Spinal cord (tissue), 10 donors: Measurements from ENCODE around the gene SLC38A9. TPM values are rescaled to one million over a fixed set of nuclear protein-coding genes. Genes with fewer than 3 reads are reported as not detected.

Source experiments
- DNase-seq, 6 donors: peaks; one replicate each; pipeline versions ENCODE4 v3.0.0 to v3.0.0-alpha.2; 2013 to 2015; ENCODE audit warnings: low spot score in 6 of 6, low read depth in 4 of 6
- H3K27ac ChIP-seq: one replicate; pipeline ENCODE4 v1.5.1; 2013; ENCODE audit warnings: low read depth, low read length, control low read depth
- H3K27me3 ChIP-seq: one replicate; pipeline ENCODE4 v1.6.1; 2013; ENCODE audit warnings: low read length; ENCODE audit not compliant: control insufficient read depth, insufficient read depth
- H3K36me3 ChIP-seq: one replicate; pipeline ENCODE4 v1.6.1; 2013; ENCODE audit warnings: low read length; ENCODE audit not compliant: control insufficient read depth, insufficient read depth
- H3K4me1 ChIP-seq: one replicate; pipeline ENCODE4 v1.6.1; 2013; ENCODE audit warnings: low read length; ENCODE audit not compliant: control insufficient read depth, insufficient read depth
- H3K4me3 ChIP-seq: one replicate; pipeline ENCODE4 v1.5.1; 2013; ENCODE audit warnings: low read depth, low read length, control low read depth
- H3K9me3 ChIP-seq: one replicate; pipeline ENCODE4 v1.6.1; 2013; ENCODE audit warnings: low read length; ENCODE audit not compliant: control insufficient read depth, insufficient read depth
- WGBS: methylation state at CpG from one replicate; pipeline ENCODE4 v1.1.5; 2013; ENCODE audit warnings: missing lambda C conversion rate; ENCODE audit not compliant: insufficient coverage; 5-methylcytosine and 5-hydroxymethylcytosine counted together
- polyA plus RNA-seq, 2 donors: library from polyadenylated mRNA; unstranded; fragments of 120-200 nt; gene quantifications; one replicate each; pipeline ENCODE4 v1.2.1, GENCODE V29; 2013; ENCODE audit not compliant: insufficient read length in 2 of 2
- total RNA-seq, 2 donors: library from RNA; depleted of rRNA in 1 of 2; stranded (reverse); fragments of 120-200 nt in 1 of 2; fragments of >200 nt in 1 of 2; gene quantifications; one replicate each; pipeline versions ENCODE4 v1.2.3 to v1.2.4, GENCODE V29; 2013 to 2014
- donor health status: healthy.

The SLC38A9 gene
- total and polyA plus RNA-seq, 4 donors = 16.8 to 63.7 (median 25.0) TPM

DNA sequence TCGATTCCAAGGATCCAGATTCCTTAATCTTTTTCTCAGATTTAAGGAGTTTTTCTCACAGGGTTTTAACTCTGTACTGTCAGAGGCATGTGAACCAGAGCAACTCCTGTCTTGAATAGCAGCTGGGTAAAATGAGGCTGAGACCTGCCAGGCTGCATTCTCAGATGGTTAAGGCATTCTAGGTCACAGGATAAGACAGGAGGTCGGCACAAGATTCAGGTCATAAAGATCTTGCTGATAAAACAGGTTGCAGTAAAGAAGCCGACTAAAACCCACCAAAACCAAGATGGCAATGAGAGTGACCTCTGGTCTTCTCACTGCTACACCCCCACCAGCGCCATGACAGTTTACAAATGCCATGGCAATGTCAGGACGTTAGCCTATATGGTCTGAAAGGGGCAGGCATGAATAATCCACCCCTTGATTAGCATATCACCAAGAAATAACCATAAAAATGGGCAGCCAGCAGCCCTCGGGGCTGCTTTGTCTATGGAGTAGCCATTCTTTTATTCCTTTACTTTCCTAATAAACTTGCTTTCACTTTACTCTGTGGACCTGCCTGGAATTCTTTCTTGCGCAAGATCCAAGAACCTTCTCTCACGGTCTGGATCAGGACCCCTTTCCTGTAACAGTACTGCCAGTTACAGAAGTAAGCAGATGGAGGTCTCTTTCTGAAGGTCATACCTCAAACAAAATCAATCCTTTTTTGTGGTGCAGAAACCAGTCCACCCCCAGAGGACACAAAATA lies 87.1 kb downstream of the SLC38A9 start:
- WGBS = 59% methylated on average over 5 of the region's 8 CpGs
- no peak for DNase-seq
- Histone ChIP-seq H3K4me1 (no peaks in the 10 kb centered on the region), H3K9me3 (no peaks in the 10 kb centered on the region), H3K36me3 (no peaks in the 10 kb centered on the region), H3K27me3 (no peaks in the 10 kb centered on the region), H3K27ac (no peak overlapping the region), H3K4me3 (no peak overlapping the region)

DNA sequence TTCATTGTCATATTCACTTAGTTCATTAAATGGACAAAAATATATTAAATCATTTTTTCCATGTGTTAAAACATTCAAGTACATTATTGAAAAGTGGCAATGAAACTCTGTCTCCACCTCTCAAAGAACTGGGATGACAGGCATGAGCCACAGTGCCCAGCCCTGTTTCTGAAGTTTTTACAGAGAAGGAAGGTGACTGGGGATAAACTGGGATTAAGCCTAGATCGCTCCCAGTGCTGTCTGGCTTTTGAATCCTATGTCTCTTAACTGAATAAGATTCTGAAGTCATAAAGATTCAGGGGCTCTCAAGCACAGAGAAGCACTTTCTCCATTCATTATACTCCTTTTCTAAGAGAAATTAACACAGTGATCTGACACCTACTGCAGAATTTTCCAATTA lies 88.3 kb downstream of the SLC38A9 start:
- DNase-seq = no peak
- Histone ChIP-seq H3K9me3 (no peaks in the 10 kb centered on the region), H3K4me3 (no peak overlapping the region), H3K36me3 (no peaks in the 10 kb centered on the region), H3K27ac (no peak overlapping the region), H3K4me1 (no peaks in the 10 kb centered on the region), H3K27me3 (no peaks in the 10 kb centered on the region)
- WGBS = 60% methylated on average over 1 of the region's 1 CpG

DNA sequence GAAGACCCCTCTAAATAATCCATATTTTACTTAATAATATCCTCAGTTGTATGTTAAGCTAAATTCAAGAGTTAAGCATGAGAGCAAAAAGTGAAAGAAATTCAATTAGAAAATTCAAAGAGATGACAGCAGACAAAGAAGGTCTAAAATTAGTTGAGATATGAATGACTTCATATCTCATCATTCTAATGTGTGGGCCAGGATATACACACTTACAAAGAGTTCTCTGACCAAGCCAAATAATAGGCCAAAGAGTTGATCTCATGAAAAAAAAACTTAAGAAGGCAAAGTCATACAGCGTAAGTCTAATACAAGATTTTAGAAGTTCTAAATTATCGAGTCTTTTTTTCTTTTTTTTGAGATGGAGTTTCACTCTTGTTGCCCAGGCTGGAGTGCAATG lies 89.7 kb downstream of the SLC38A9 start:
- no peak overlapping the region for H3K4me3 ChIP-seq
- no peak overlapping the region for H3K27ac ChIP-seq
- no peak for DNase-seq
- WGBS = 100% methylated on average over 2 of the region's 2 CpGs
- H3K4me1 ChIP-seq = no peaks in the 10 kb centered on the region
- no peaks in the 10 kb centered on the region for H3K9me3 ChIP-seq
- no peaks in the 10 kb centered on the region for H3K36me3 ChIP-seq
- no peaks in the 10 kb centered on the region for H3K27me3 ChIP-seq

DNA sequence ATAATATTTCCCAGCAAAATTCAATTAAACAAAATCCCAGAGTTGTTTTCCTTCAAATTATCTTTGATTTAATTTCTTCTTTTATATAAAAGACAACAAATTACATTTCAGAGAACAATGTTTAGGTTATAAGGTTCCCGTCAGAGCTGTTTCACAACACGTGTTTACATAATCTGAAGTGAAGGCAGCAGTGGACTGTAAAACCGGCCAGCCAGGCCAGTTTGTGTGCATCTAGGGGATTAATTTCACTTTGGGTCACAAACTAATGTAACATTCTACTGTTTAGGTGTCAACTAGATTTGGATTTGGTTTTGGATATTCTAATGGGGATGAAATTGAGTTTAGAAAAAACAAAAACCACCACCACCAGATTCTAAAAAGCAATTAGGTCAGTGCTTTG lies 90.9 kb downstream of the SLC38A9 start:
- H3K27ac ChIP-seq = no peak overlapping the region
- H3K4me1 ChIP-seq = no peaks in the 10 kb centered on the region
- no peaks in the 10 kb centered on the region for H3K36me3 ChIP-seq
- H3K27me3 ChIP-seq = no peaks in the 10 kb centered on the region
- WGBS = no CpG with 5 or more reads among the region's 3 CpGs
- H3K9me3 ChIP-seq = no peaks in the 10 kb centered on the region
- no peak for DNase-seq
- H3K4me3 ChIP-seq = no peak overlapping the region

DNA sequence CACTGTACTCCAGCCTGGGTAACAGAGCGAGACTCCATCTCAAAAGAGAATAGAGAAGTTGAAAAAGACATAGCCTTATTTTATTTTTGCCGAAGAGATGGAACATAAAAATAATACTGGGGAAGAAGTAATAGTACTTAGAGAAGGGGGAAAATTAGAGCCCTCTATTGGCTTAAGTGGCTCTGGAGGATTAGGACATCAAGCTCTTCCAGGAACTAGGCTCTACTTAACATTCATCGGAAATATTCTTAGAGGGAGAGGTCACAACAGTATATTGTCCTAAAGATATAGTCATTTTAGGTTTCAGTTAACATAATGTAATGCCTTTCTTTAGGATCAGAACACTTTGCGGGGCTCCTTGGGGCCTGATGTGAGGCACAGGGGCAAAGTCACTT lies 91.4 kb downstream of the SLC38A9 start:
- H3K27ac ChIP-seq = no peak overlapping the region
- no CpG with 5 or more reads among the region's 4 CpGs for WGBS
- no peak for DNase-seq
- H3K4me1 ChIP-seq = no peaks in the 10 kb centered on the region
- H3K36me3 ChIP-seq = no peaks in the 10 kb centered on the region
- no peak overlapping the region for H3K4me3 ChIP-seq
- no peaks in the 10 kb centered on the region for H3K9me3 ChIP-seq
- no peaks in the 10 kb centered on the region for H3K27me3 ChIP-seq

DNA sequence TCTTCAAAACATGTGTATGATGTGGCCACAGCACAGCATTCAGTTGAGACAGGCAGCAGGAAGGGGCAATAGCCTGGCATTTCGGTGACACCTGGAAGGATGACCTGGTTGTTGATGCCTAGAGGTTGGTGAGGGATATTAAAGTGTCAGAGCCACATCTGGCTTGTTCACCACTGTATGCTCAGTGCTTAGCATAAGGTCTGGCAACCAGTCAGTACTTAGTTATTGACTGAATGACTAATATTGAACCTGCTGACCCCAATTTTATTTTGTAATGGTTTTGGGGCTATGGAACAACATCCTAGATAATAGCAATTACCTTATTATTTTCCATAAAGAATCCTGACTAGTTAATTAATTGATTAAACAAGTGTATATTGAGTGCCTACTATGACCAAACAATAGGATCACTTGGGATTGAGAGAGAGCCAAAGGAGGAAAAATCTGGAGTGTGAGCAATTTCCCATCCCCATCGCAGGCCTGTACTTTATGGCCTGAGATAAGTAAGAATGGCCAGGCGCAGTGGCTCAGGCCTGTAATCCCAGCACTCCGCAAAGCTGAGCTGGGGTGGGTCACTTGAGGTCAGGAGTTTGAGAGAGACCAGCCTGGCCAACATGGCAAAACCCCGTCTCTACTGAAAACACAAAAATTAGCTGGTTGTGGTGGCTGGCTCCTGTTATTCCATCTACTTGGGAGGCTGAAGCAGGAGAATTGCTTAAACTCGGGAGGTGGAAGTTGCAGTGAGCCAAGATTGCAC lies 91.9 kb downstream of the SLC38A9 start:
- 97% methylated on average over 6 of the region's 6 CpGs for WGBS
- no peak for DNase-seq
- no peak overlapping the region for H3K27ac ChIP-seq
- H3K36me3 ChIP-seq = no peaks in the 10 kb centered on the region
- H3K9me3 ChIP-seq = no peaks in the 10 kb centered on the region
- H3K4me3 ChIP-seq = no peak overlapping the region
- H3K27me3 ChIP-seq = no peaks in the 10 kb centered on the region
- no peaks in the 10 kb centered on the region for H3K4me1 ChIP-seq

DNA sequence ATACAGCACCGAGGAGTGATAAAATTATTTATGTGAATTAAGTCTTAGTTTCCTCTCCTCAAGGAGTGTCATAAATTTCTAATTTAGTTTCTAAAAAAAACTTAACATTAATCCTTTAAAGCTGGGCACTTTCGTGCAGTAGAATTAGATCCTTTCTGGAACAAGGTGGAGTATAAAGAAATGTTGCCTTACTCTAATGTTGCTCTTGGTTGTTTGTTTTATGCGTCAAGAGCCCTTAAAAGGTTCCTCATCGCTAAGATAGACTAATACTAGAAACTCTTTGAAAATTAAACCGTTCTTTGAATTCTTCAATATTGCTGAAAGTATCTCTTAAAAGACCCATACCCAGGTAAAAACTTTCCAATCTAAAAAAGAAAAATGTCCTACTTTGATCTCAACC lies 93.8 kb downstream of the SLC38A9 start:
- Histone ChIP-seq H3K4me1 (no peaks in the 10 kb centered on the region), H3K36me3 (no peaks in the 10 kb centered on the region), H3K27ac (no peak overlapping the region), H3K4me3 (no peak overlapping the region), H3K27me3 (no peaks in the 10 kb centered on the region), H3K9me3 (no peaks in the 10 kb centered on the region)
- WGBS = no CpG with 5 or more reads among the region's 5 CpGs
- no peak for DNase-seq

DNA sequence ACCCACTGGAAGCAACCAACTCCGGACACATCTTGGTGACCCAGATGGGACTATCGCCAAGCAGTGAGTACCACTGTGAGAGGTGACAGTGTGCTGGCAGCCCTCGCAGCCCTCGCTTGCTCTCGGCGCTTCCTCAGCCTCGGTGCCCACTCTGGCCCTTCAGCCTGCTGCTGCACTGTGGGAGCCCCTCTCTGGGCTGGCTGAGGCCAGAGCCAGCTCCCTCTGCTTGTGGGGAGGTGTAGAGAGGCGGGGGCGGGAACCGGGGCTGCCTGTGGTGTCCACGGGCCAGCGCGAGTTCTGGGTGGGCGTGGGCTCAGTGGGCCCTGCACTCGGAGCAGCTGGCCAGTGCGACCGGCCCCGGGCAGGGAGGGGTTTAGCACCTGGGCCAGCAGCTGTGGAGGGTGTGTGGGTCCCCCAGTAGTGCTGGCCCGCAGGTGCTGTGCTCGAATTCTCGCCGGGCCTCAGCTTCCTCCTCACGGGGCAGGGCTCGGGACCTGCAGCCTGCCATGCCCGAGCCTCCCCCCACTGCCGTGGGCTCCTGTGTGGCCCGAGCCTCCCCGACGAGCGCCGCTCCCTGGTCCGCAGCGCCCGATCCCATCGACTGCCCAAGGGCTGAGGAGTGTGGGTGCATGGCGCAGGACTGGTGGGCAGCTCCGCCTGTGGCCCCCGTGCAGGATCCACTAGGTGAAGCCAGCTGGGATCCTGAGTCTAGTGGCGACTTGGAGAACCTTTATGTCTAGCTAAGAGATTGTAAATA lies 98.8 kb downstream of the SLC38A9 start:
- H3K9me3 ChIP-seq = no peaks in the 10 kb centered on the region
- no peaks in the 10 kb centered on the region for H3K4me1 ChIP-seq
- WGBS = 98% methylated on average over 35 of the region's 39 CpGs
- no peak for DNase-seq
- H3K27me3 ChIP-seq = no peaks in the 10 kb centered on the region
- no peak overlapping the region for H3K4me3 ChIP-seq
- H3K36me3 ChIP-seq = no peaks in the 10 kb centered on the region
- no peak overlapping the region for H3K27ac ChIP-seq

DNA sequence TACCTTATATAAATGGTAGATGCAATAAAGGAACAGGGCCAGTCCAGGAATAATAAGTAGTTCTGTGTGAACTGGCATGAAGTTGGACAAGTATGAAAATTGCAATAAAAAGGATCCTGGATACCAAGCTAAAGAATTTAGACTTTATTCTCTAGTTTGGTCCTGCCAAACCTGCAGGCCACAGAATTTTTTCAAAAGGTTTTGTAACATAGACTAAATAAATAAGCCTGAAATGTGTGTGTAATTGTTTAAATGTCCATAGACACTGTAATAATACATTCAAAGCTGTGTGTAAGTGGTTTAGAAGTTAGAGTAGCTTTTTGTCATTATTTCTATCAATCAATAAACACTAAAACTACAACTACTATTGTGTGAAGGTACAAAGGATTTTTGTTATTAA lies 101.6 kb downstream of the SLC38A9 start:
- H3K27ac ChIP-seq = no peak overlapping the region
- H3K4me3 ChIP-seq = no peak overlapping the region
- no peak for DNase-seq
- no peaks in the 10 kb centered on the region for H3K9me3 ChIP-seq
- no peaks in the 10 kb centered on the region for H3K36me3 ChIP-seq
- no peaks in the 10 kb centered on the region for H3K4me1 ChIP-seq
- H3K27me3 ChIP-seq = no peaks in the 10 kb centered on the region
